ENCODE data around the gene NOL7. TPM values are rescaled to one million over a fixed set of nuclear protein-coding genes. Genes with fewer than 3 reads are reported as not detected.

The NOL7 gene
- total and polyA plus RNA-seq, 9 of the 15 experiments (the other 6 are each of a cell fraction or from before 2014, with no cell fraction given): 19.4 to 235 (median 157) TPM

DNA sequence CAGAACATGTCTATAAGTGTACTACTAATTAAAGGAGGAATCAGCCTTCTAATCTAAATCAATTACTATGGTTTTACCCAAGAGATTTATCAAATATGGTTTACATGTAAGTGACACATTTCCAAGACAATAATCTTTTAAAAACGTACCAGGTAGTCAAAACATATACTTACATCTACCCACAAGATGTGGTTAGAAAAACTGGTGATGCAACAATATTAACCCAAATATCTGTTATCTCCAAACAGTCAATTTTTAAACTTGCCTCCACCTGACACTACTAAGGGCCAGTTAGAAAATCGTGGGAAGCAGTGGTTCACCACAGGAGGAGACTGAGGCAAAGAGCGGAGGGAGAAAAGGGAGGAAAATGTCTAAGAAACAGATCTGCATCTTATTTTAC lies 28.0 kb downstream of the NOL7 start (continued):
- TF ChIP-seq, protein P1, sequence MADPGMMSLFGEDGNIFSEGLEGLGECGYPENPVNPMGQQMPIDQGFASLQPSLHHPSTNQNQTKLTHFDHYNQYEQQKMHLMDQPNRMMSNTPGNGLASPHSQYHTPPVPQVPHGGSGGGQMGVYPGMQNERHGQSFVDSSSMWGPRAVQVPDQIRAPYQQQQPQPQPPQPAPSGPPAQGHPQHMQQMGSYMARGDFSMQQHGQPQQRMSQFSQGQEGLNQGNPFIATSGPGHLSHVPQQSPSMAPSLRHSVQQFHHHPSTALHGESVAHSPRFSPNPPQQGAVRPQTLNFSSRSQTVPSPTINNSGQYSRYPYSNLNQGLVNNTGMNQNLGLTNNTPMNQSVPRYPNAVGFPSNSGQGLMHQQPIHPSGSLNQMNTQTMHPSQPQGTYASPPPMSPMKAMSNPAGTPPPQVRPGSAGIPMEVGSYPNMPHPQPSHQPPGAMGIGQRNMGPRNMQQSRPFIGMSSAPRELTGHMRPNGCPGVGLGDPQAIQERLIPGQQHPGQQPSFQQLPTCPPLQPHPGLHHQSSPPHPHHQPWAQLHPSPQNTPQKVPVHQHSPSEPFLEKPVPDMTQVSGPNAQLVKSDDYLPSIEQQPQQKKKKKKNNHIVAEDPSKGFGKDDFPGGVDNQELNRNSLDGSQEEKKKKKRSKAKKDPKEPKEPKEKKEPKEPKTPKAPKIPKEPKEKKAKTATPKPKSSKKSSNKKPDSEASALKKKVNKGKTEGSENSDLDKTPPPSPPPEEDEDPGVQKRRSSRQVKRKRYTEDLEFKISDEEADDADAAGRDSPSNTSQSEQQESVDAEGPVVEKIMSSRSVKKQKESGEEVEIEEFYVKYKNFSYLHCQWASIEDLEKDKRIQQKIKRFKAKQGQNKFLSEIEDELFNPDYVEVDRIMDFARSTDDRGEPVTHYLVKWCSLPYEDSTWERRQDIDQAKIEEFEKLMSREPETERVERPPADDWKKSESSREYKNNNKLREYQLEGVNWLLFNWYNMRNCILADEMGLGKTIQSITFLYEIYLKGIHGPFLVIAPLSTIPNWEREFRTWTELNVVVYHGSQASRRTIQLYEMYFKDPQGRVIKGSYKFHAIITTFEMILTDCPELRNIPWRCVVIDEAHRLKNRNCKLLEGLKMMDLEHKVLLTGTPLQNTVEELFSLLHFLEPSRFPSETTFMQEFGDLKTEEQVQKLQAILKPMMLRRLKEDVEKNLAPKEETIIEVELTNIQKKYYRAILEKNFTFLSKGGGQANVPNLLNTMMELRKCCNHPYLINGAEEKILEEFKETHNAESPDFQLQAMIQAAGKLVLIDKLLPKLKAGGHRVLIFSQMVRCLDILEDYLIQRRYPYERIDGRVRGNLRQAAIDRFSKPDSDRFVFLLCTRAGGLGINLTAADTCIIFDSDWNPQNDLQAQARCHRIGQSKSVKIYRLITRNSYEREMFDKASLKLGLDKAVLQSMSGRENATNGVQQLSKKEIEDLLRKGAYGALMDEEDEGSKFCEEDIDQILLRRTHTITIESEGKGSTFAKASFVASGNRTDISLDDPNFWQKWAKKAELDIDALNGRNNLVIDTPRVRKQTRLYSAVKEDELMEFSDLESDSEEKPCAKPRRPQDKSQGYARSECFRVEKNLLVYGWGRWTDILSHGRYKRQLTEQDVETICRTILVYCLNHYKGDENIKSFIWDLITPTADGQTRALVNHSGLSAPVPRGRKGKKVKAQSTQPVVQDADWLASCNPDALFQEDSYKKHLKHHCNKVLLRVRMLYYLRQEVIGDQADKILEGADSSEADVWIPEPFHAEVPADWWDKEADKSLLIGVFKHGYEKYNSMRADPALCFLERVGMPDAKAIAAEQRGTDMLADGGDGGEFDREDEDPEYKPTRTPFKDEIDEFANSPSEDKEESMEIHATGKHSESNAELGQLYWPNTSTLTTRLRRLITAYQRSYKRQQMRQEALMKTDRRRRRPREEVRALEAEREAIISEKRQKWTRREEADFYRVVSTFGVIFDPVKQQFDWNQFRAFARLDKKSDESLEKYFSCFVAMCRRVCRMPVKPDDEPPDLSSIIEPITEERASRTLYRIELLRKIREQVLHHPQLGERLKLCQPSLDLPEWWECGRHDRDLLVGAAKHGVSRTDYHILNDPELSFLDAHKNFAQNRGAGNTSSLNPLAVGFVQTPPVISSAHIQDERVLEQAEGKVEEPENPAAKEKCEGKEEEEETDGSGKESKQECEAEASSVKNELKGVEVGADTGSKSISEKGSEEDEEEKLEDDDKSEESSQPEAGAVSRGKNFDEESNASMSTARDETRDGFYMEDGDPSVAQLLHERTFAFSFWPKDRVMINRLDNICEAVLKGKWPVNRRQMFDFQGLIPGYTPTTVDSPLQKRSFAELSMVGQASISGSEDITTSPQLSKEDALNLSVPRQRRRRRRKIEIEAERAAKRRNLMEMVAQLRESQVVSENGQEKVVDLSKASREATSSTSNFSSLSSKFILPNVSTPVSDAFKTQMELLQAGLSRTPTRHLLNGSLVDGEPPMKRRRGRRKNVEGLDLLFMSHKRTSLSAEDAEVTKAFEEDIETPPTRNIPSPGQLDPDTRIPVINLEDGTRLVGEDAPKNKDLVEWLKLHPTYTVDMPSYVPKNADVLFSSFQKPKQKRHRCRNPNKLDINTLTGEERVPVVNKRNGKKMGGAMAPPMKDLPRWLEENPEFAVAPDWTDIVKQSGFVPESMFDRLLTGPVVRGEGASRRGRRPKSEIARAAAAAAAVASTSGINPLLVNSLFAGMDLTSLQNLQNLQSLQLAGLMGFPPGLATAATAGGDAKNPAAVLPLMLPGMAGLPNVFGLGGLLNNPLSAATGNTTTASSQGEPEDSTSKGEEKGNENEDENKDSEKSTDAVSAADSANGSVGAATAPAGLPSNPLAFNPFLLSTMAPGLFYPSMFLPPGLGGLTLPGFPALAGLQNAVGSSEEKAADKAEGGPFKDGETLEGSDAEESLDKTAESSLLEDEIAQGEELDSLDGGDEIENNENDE (IDR thresholded peaks at IDR 0.05; ENCODE audit: low read depth, low read length): no peak
- TF ChIP-seq ARHGAP35 (IDR thresholded peaks at IDR 0.05; ENCODE audit: partially characterized antibody) (no peak), CEBPB (tag; IDR thresholded peaks at IDR 0.05) (0 out of 2 replicates have a peak, but pooled peaks have one; percentile 18), ZBTB49 (CRISPR knock-in tag; IDR thresholded peaks at IDR 0.05; ENCODE audit: borderline replicate concordance) (no peak)
- TF ChIP-seq, protein P2, sequence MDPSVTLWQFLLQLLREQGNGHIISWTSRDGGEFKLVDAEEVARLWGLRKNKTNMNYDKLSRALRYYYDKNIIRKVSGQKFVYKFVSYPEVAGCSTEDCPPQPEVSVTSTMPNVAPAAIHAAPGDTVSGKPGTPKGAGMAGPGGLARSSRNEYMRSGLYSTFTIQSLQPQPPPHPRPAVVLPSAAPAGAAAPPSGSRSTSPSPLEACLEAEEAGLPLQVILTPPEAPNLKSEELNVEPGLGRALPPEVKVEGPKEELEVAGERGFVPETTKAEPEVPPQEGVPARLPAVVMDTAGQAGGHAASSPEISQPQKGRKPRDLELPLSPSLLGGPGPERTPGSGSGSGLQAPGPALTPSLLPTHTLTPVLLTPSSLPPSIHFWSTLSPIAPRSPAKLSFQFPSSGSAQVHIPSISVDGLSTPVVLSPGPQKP (CRISPR knock-in tag; IDR thresholded peaks at IDR 0.05): no peak
